Kidney capillary endothelial cell (primary cell): ENCODE data around the gene RPS21.
A peak's percentile ranks its signal among the peaks of the same experiment; 100 is the strongest.

Experiments
- DNase-seq: peaks from one replicate; pipeline ENCODE4 v3.0.0-alpha.2; 2018; ENCODE audit warnings: low spot score

The RPS21 gene

GRCh38 chr20:62386383-62387218, at the start of gene RPS21:
RPS21 (plus strand) TSS chr20:62387103; CDS start chr20:62387339, 236 bp downstream.
- peak; percentile 89 for DNase-seq

GRCh38 chr20:62337558-62338293, 49.2 kb upstream of the RPS21 start:
- DNase-seq: no peak

GRCh38 chr20:62338294-62338620, 48.6 kb upstream of the RPS21 start:
- no peak for DNase-seq

GRCh38 chr20:62339647-62340062, 47.2 kb upstream of the RPS21 start:
- DNase-seq: no peak

- DNase-seq: no peak
Observed at GRCh38 chr20:62342910-62343309, 44.0 kb upstream of the RPS21 start.

GRCh38 chr20:62344092-62344491, 42.8 kb upstream of the RPS21 start:
- no peak for DNase-seq

- DNase-seq: no peak
Observed at GRCh38 chr20:62344782-62345181, 42.1 kb upstream of the RPS21 start.

- no peak for DNase-seq
Observed at GRCh38 chr20:62345681-62346370, 41.1 kb upstream of the RPS21 start.

GRCh38 chr20:62346398-62347150, 40.3 kb upstream of the RPS21 start:
- DNase-seq: no peak

GRCh38 chr20:62347151-62347404, 39.8 kb upstream of the RPS21 start:
- DNase-seq: no peak

- no peak for DNase-seq
Observed at GRCh38 chr20:62347445-62347844, 39.5 kb upstream of the RPS21 start.

GRCh38 chr20:62348604-62349003, 38.3 kb upstream of the RPS21 start:
- no peak for DNase-seq

- DNase-seq: no peak
Observed at GRCh38 chr20:62349556-62350097, 37.3 kb upstream of the RPS21 start.

- no peak for DNase-seq
Observed at GRCh38 chr20:62350098-62350628, 36.7 kb upstream of the RPS21 start.

- DNase-seq: no peak
Observed at GRCh38 chr20:62350629-62351422, 36.1 kb upstream of the RPS21 start.

GRCh38 chr20:62351469-62352401, 35.2 kb upstream of the RPS21 start:
- DNase-seq: no peak

GRCh38 chr20:62352402-62353288, 34.3 kb upstream of the RPS21 start:
- DNase-seq: no peak

GRCh38 chr20:62353289-62354030, 33.4 kb upstream of the RPS21 start:
- no peak for DNase-seq
